ENCODE data around the gene BMP2. TPM values are rescaled to one million over a fixed set of nuclear protein-coding genes. Genes with fewer than 3 reads are reported as not detected.

Gene BMP2
- total RNA-seq, 1 donor from 2014 or later = 0.58 TPM

- no peak for DNase-seq (ENCODE audit: low read depth, low spot score)
- peaks cover 13% of the 10 kb centered on the region for H3K4me1 Mint-ChIP-seq
- H3K9me3 Mint-ChIP-seq = peaks cover 5% of the 10 kb centered on the region
- peaks cover 2% of the 10 kb centered on the region for H3K36me3 Mint-ChIP-seq (ENCODE audit: low read depth)
- H3K27ac Mint-ChIP-seq (ENCODE audit: unreplicated experiment) = no peak overlapping the region
- H3K4me3 Mint-ChIP-seq = no peak overlapping the region
- no peaks in the 10 kb centered on the region for H3K27me3 Mint-ChIP-seq (ENCODE audit: low read depth)
- TF ChIP-seq CTCF (conservative IDR thresholded peaks at IDR 0.05) = no peak
Measured at GRCh38 chr20:6740096-6740495, 27.4 kb upstream of the BMP2 start.

- Mint-ChIP-seq H3K27ac (ENCODE audit: unreplicated experiment) (no peak overlapping the region), H3K4me1 (no peaks in the 10 kb centered on the region), H3K27me3 (ENCODE audit: low read depth) (no peaks in the 10 kb centered on the region), H3K36me3 (ENCODE audit: low read depth) (no peaks in the 10 kb centered on the region), H3K9me3 (no peaks in the 10 kb centered on the region), H3K4me3 (no peak overlapping the region)
- no peak for DNase-seq (ENCODE audit: low read depth, low spot score)
- TF ChIP-seq CTCF (conservative IDR thresholded peaks at IDR 0.05) = no peak
Measured at GRCh38 chr20:6744180-6744579, 23.3 kb upstream of the BMP2 start.

- Mint-ChIP-seq H3K4me1 (no peaks in the 10 kb centered on the region), H3K27me3 (ENCODE audit: low read depth) (no peaks in the 10 kb centered on the region), H3K36me3 (ENCODE audit: low read depth) (no peaks in the 10 kb centered on the region)
Measured at GRCh38 chr20:6744805-6745204, 22.7 kb upstream of the BMP2 start.

GRCh38 chr20:6746901-6747609 lies 20.4 kb upstream of the BMP2 start:
- H3K27ac Mint-ChIP-seq (ENCODE audit: unreplicated experiment) = no peak overlapping the region
- H3K4me1 Mint-ChIP-seq = no peaks in the 10 kb centered on the region
- no peaks in the 10 kb centered on the region for H3K36me3 Mint-ChIP-seq (ENCODE audit: low read depth)
- no peak for TF ChIP-seq CTCF (conservative IDR thresholded peaks at IDR 0.05)
- no peak for DNase-seq (ENCODE audit: low read depth, low spot score)
- no peaks in the 10 kb centered on the region for H3K9me3 Mint-ChIP-seq
- no peaks in the 10 kb centered on the region for H3K27me3 Mint-ChIP-seq (ENCODE audit: low read depth)
- H3K4me3 Mint-ChIP-seq = no peak overlapping the region

More at GRCh38 chr20:6744805-6745204, 22.7 kb upstream of the BMP2 start:
- H3K9me3 Mint-ChIP-seq = no peaks in the 10 kb centered on the region
- H3K4me3 Mint-ChIP-seq = no peak overlapping the region
- no peak for DNase-seq (ENCODE audit: low read depth, low spot score)
- TF ChIP-seq CTCF (conservative IDR thresholded peaks at IDR 0.05) = no peak
- no peak overlapping the region for H3K27ac Mint-ChIP-seq (ENCODE audit: unreplicated experiment)

GRCh38 chr20:6750438-6750837 lies 17.0 kb upstream of the BMP2 start:
- no peak for DNase-seq (ENCODE audit: low read depth, low spot score)
- Mint-ChIP-seq H3K4me1 (no peaks in the 10 kb centered on the region), H3K4me3 (no peak overlapping the region), H3K27me3 (ENCODE audit: low read depth) (peaks cover 8% of the 10 kb centered on the region), H3K27ac (ENCODE audit: unreplicated experiment) (no peak overlapping the region), H3K9me3 (peaks cover 9% of the 10 kb centered on the region), H3K36me3 (ENCODE audit: low read depth) (no peaks in the 10 kb centered on the region)
- TF ChIP-seq CTCF (conservative IDR thresholded peaks at IDR 0.05) = no peak
